ENCODE measurements around the gene CHODL.

Gene CHODL

GRCh38 chr21:18251065-18251464 is 6.4 kb downstream of the CHODL start:
- no peak for DNase-seq (ENCODE audit: extremely low read depth, insufficient read length)
- H3K36me3 ChIP-seq (ENCODE audit: control insufficient read depth, insufficient read depth, low read length): no peaks in the 10 kb centered on the region
- TF ChIP-seq, protein P1, sequence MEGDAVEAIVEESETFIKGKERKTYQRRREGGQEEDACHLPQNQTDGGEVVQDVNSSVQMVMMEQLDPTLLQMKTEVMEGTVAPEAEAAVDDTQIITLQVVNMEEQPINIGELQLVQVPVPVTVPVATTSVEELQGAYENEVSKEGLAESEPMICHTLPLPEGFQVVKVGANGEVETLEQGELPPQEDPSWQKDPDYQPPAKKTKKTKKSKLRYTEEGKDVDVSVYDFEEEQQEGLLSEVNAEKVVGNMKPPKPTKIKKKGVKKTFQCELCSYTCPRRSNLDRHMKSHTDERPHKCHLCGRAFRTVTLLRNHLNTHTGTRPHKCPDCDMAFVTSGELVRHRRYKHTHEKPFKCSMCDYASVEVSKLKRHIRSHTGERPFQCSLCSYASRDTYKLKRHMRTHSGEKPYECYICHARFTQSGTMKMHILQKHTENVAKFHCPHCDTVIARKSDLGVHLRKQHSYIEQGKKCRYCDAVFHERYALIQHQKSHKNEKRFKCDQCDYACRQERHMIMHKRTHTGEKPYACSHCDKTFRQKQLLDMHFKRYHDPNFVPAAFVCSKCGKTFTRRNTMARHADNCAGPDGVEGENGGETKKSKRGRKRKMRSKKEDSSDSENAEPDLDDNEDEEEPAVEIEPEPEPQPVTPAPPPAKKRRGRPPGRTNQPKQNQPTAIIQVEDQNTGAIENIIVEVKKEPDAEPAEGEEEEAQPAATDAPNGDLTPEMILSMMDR (IDR thresholded peaks at IDR 0.05; ENCODE audit: insufficient read depth, low read length, poor library complexity, severe bottlenecking): no peak
- H3K27me3 ChIP-seq (replicated peaks; ENCODE audit: control insufficient read depth, insufficient read depth, low read length): no peaks in the 10 kb centered on the region
- no peak overlapping the region for H3K4me3 ChIP-seq (replicated peaks; ENCODE audit: low read depth, low read length)

- TF ChIP-seq, protein P1 (IDR thresholded peaks at IDR 0.05; ENCODE audit: insufficient read depth, low read length, poor library complexity, severe bottlenecking): no peak
- H3K4me3 ChIP-seq (replicated peaks; ENCODE audit: low read depth, low read length): no peak overlapping the region
- H3K36me3 ChIP-seq (ENCODE audit: control insufficient read depth, insufficient read depth, low read length): no peaks in the 10 kb centered on the region
- no peaks in the 10 kb centered on the region for H3K27me3 ChIP-seq (replicated peaks; ENCODE audit: control insufficient read depth, insufficient read depth, low read length)
- DNase-seq (ENCODE audit: extremely low read depth, insufficient read length): no peak
Measured at GRCh38 chr21:18252256-18252655, 7.6 kb downstream of the CHODL start.

DNA sequence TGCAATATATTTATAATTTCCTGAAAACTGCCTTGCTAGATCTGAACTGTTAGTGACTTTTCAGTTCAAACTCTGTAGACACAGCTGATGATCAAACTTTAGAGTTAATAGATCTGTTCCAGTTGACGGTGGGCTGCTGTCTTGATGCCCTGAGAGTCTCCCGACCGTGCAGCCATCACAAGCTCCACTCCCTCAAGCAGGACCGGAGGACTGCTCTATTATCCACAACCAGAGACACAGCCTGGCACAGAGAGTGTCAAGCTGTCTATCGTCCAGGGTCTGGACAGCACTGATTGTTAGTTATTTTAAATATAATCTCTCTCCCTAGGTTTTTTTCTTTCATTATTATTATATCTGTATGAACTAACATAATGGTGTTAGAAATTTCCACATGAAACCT is 8.0 kb downstream of the CHODL start:
- Histone ChIP-seq H3K36me3 (ENCODE audit: control insufficient read depth, insufficient read depth, low read length) (no peaks in the 10 kb centered on the region), H3K27me3 (replicated peaks; ENCODE audit: control insufficient read depth, insufficient read depth, low read length) (no peaks in the 10 kb centered on the region), H3K4me3 (replicated peaks; ENCODE audit: low read depth, low read length) (no peak overlapping the region)
- TF ChIP-seq, protein P1 (IDR thresholded peaks at IDR 0.05; ENCODE audit: insufficient read depth, low read length, poor library complexity, severe bottlenecking): no peak
- no peak for DNase-seq (ENCODE audit: extremely low read depth, insufficient read length)

DNA sequence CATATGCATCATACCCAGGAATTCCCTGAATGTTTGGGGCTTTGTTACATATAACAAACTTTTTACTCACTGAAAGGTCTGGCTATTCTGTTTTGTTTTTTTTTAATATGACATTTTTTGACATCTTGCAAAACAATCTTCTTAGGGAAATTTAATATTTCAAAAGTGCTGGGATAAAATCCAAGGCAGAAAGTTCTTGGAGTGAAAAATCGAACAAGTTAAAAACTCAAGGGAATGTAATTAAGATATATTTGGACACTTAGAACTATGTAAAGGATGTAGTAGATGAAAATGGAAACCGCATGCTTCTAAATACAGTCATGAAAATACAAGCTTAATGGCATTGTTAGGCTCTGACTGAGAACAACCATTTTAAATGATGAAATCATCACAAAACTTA is 8.6 kb downstream of the CHODL start:
- no peaks in the 10 kb centered on the region for H3K36me3 ChIP-seq (ENCODE audit: control insufficient read depth, insufficient read depth, low read length)
- DNase-seq (ENCODE audit: extremely low read depth, insufficient read length): no peak
- no peak overlapping the region for H3K4me3 ChIP-seq (replicated peaks; ENCODE audit: low read depth, low read length)
- H3K27me3 ChIP-seq (replicated peaks; ENCODE audit: control insufficient read depth, insufficient read depth, low read length): no peaks in the 10 kb centered on the region
- TF ChIP-seq, protein P1 (IDR thresholded peaks at IDR 0.05; ENCODE audit: insufficient read depth, low read length, poor library complexity, severe bottlenecking): no peak

GRCh38 chr21:18253799-18254198 is 9.2 kb downstream of the CHODL start:
- no peaks in the 10 kb centered on the region for H3K36me3 ChIP-seq (ENCODE audit: control insufficient read depth, insufficient read depth, low read length)
- TF ChIP-seq, protein P1 (IDR thresholded peaks at IDR 0.05; ENCODE audit: insufficient read depth, low read length, poor library complexity, severe bottlenecking): no peak
- H3K4me3 ChIP-seq (replicated peaks; ENCODE audit: low read depth, low read length): no peak overlapping the region
- no peak for DNase-seq (ENCODE audit: extremely low read depth, insufficient read length)
- no peaks in the 10 kb centered on the region for H3K27me3 ChIP-seq (replicated peaks; ENCODE audit: control insufficient read depth, insufficient read depth, low read length)

- H3K4me3 ChIP-seq (replicated peaks; ENCODE audit: low read depth, low read length): no peak overlapping the region
- H3K36me3 ChIP-seq (ENCODE audit: control insufficient read depth, insufficient read depth, low read length): no peaks in the 10 kb centered on the region
- H3K27me3 ChIP-seq (replicated peaks; ENCODE audit: control insufficient read depth, insufficient read depth, low read length): no peaks in the 10 kb centered on the region
- DNase-seq (ENCODE audit: extremely low read depth, insufficient read length): no peak
- TF ChIP-seq, protein P1 (IDR thresholded peaks at IDR 0.05; ENCODE audit: insufficient read depth, low read length, poor library complexity, severe bottlenecking): no peak
Measured at GRCh38 chr21:18265944-18266343, 21.3 kb downstream of the CHODL start.
